Upper lobe of left lung (tissue), 4 donors: ENCODE data around the gene GRID1.

Source experiments
- CTCF ChIP-seq, 6 experiments: fragments of 450-650 bp in 4 of 6; fragments of 200-600 bp in 2 of 6; sonication (generic) in 2 of 6; IDR thresholded peaks; one replicate each; pipeline ENCODE4 v1.5.1; 2016 to 2019; ENCODE audit warnings: antibody characterized with exemption in 6 of 6
- POLR2A ChIP-seq, 4 donors: fragments of 450-650 bp; IDR thresholded peaks; one replicate each; pipeline ENCODE4 v1.5.1; 2016 to 2017; ENCODE audit warnings: antibody characterized with exemption in 4 of 4, mild to moderate bottlenecking in 2 of 4
- POLR2AphosphoS5 ChIP-seq, 2 donors: sonication (generic); formaldehyde crosslinking; IDR thresholded peaks; one replicate each; pipeline ENCODE4 v1.5.1; 2017; ENCODE audit warnings: antibody characterized with exemption in 2 of 2

GRCh38 chr10:86334488-86335085 is 32.0 kb downstream of the GRID1 start:
- peak in 1 of 6 experiments; percentile 10 for TF ChIP-seq CTCF (IDR thresholded peaks at IDR 0.05)
- no peak for TF ChIP-seq POLR2AphosphoS5 (IDR thresholded peaks at IDR 0.05)
- no peak for TF ChIP-seq POLR2A (IDR thresholded peaks at IDR 0.05)
